HepG2 (cell line): ENCODE results near the gene TMTC2. TPM values are rescaled to one million over a fixed set of nuclear protein-coding genes. Genes with fewer than 3 reads are reported as not detected.

Source experiments
- ATAC-seq: fragments of 200-7000 bp; cut with Tn5 transposase; 3 replicates; pipeline ENCODE4 v1.9.1; 2020; ENCODE audit warnings: mild to moderate bottlenecking, moderate library complexity
- BruUV-seq: library from RNA; stranded (reverse); fragments of 400-500 nt; replicated peaks from 2 replicates; lab custom pipeline; 2021; lab: Mats Ljungman, UMichigan
- CTCF ChIA-PET: fragments of 300-600 bp; formaldehyde crosslinking; extraction: SDS; loops from one replicate; lab custom pipeline; 2021; ENCODE audit warnings: low total read pairs, inconsistent platforms, low intra/inter-chr PET ratio; lab: Yijun Ruan, JAX
- POLR2A ChIA-PET: fragments of 350-600 bp; sonication (Branson Sonifier 250); formaldehyde crosslinking; loops from one replicate; lab custom pipeline; 2020; ENCODE audit warnings: antibody characterized with exemption, inconsistent platforms; lab: Yijun Ruan, JAX
- DNase-seq: peaks from one replicate; pipeline ENCODE4 v3.0.0-alpha.2; 2015; ENCODE audit warnings: low spot score
- FAIRE-seq: peaks from 3 replicates; lab custom pipeline; 2011; peaks lifted over from hg19 to GRCh38; lab: Jason Lieb, UNC
- H2AFZ ChIP-seq: one replicate; pipeline ENCODE4 v1.6.1; 2011; ENCODE audit warnings: low read length, inconsistent platforms
- H3K27ac ChIP-seq: fragments of 300-600 bp; 3 replicates; pipeline ENCODE4 v1.8.0; 2011; ENCODE audit warnings: mixed run types, mild to moderate bottlenecking, mixed read lengths, low read length, inconsistent platforms; ENCODE audit not compliant: insufficient read depth; ENCODE audit errors: extremely low read length
- H3K27me3 ChIP-seq, 2 experiments: fragments of 200-600 bp in 1 of 2; 2 replicates in 1 of 2; 3 replicates in 1 of 2; pipeline versions ENCODE4 v1.6.0 to v1.8.0; 2011; ENCODE audit warnings: low read length in 2 of 2, mild to moderate bottlenecking in 2 of 2, moderate library complexity in 2 of 2, inconsistent platforms in 1 of 2; ENCODE audit not compliant: insufficient read depth in 2 of 2, control insufficient read depth in 1 of 2
- H3K36me3 ChIP-seq, 2 experiments: fragments of 200-600 bp in 1 of 2; replicated peaks in 1 of 2; 2 replicates in 1 of 2; 3 replicates in 1 of 2; pipeline versions ENCODE4 v1.5.1 to v1.8.0; 2011; ENCODE audit warnings: low read length in 2 of 2, inconsistent platforms in 1 of 2; ENCODE audit not compliant: insufficient read depth in 2 of 2, control insufficient read depth in 1 of 2
- H3K4me1 ChIP-seq: 2 replicates; pipeline ENCODE4 v1.5.1; 2012; ENCODE audit warnings: low read length, inconsistent platforms; ENCODE audit not compliant: insufficient read depth
- H3K4me2 ChIP-seq: 2 replicates; pipeline ENCODE4 v1.6.0; 2011; ENCODE audit warnings: low read depth, low read length, inconsistent platforms
- H3K4me3 ChIP-seq, 3 experiments: fragments of 200-600 bp in 1 of 3; sonication (generic), shearing (Covaris generic) in 1 of 3; replicated peaks in 1 of 3; 2 replicates each; pipeline ENCODE4 v1.5.1; 2011 to 2016; ENCODE audit warnings: low read length in 3 of 3, inconsistent platforms in 2 of 3, low read depth in 2 of 3, mild to moderate bottlenecking in 2 of 3, control low read depth in 1 of 3, mixed read lengths in 1 of 3; ENCODE audit not compliant: insufficient read depth in 1 of 3
- H3K79me2 ChIP-seq: one replicate; pipeline ENCODE4 v1.6.1; 2011; ENCODE audit warnings: low read length, inconsistent platforms; ENCODE audit not compliant: insufficient read depth
- H3K9ac ChIP-seq: 2 replicates; pipeline ENCODE4 v1.6.0; 2011; ENCODE audit warnings: mild to moderate bottlenecking, low read depth, low read length, inconsistent platforms; ENCODE audit not compliant: insufficient read depth
- H3K9me3 ChIP-seq: 2 replicates; pipeline ENCODE4 v1.5.1; 2012; ENCODE audit warnings: mild to moderate bottlenecking, low read length
- H4K20me1 ChIP-seq: 2 replicates; pipeline ENCODE4 v1.6.0; 2011; ENCODE audit warnings: inconsistent platforms, mild to moderate bottlenecking, low read length, moderate library complexity; ENCODE audit not compliant: insufficient read depth
- ARID5B ChIP-seq: IDR thresholded peaks from 2 replicates; pipeline ENCODE4 v1.4.0; 2020; ENCODE audit warnings: mild to moderate bottlenecking, missing genetic modification reagents
- MZF1 ChIP-seq: sonication (generic); formaldehyde crosslinking; IDR thresholded peaks from 2 replicates; pipeline ENCODE4 v1.8.1; 2023; ENCODE audit warnings: mild to moderate bottlenecking, missing genetic modification reagents, borderline replicate concordance
- SMARCC2 ChIP-seq: fragments of 450-650 bp; IDR thresholded peaks from 2 replicates; pipeline ENCODE4 v1.6.1; 2017; ENCODE audit warnings: antibody characterized with exemption, mild to moderate bottlenecking
- ZNF44 ChIP-seq: sonication (generic); formaldehyde crosslinking; IDR thresholded peaks from 2 replicates; pipeline ENCODE4 v1.5.1; 2020; ENCODE audit warnings: mild to moderate bottlenecking, missing genetic modification reagents
- ZNF598 ChIP-seq: sonication (generic); formaldehyde crosslinking; IDR thresholded peaks from 2 replicates; pipeline ENCODE4 v1.5.1; 2020; ENCODE audit warnings: mild to moderate bottlenecking, missing genetic modification reagents, borderline replicate concordance
- WGBS: methylation state at CpG from one replicate; pipeline ENCODE4 v1.1.6; 2017; ENCODE audit warnings: low lambda C conversion rate; 5-methylcytosine and 5-hydroxymethylcytosine counted together
- in situ Hi-C: cut with HindIII; loops from 2 replicates; pipeline ENCODE4 v1.10.0; 2017; ENCODE audit warnings: low pct_unique_long_range_greater_than_20kb; ENCODE audit not compliant: extremely low pct_ligation_motif_present
- intact Hi-C: fragments of 100-400 bp; cut with micrococcal nuclease; formaldehyde crosslinking; loops from one replicate; pipeline ENCODE4 v1.10.0; 2022; ENCODE audit not compliant: unreplicated experiment
- polyA plus RNA-seq, 8 experiments: library from polyadenylated mRNA; depleted of rRNA in 3 of 8; stranded (reverse) in 7 of 8; unstranded in 1 of 8; fragments of >200 nt; fragmentation: Illumina TruSeq in 4 of 8; extraction: Trizol in 4 of 8; gene quantifications; 2 replicates each; pipeline versions ENCODE4 v1.2.1 to v1.2.3, GENCODE V29; 2011 to 2016; ENCODE audit warnings: low read depth in 4 of 8, missing spikeins in 1 of 8, mixed read lengths in 1 of 8; ENCODE audit not compliant: insufficient read depth in 1 of 8
- total RNA-seq, 5 experiments: library from RNA; depleted of rRNA; stranded (reverse); fragments of >200 nt; fragmentation: Illumina TruSeq; extraction: Trizol; gene quantifications; 2 replicates each; pipeline ENCODE4 v1.2.3, GENCODE V29; 2016; ENCODE audit warnings: low read depth in 1 of 5

Gene TMTC2
- total and polyA plus RNA-seq, 2 of the 13 experiments (the other 11 are each of a cell fraction or from before 2014, with no cell fraction given) = 0.55 to 0.63 TPM

- Histone ChIP-seq H3K27me3 (no peaks in the 10 kb centered on the region), H3K4me3 (no peak overlapping the region), H2AFZ (no peak overlapping the region), H4K20me1 (no peaks in the 10 kb centered on the region), H3K27ac (no peak overlapping the region), H3K4me2 (no peak overlapping the region), H3K36me3 (no peaks in the 10 kb centered on the region), H3K9me3 (no peaks in the 10 kb centered on the region; the same call in 1 of the 2 replicates), H3K79me2 (no peaks in the 10 kb centered on the region), H3K9ac (no peak overlapping the region), H3K4me1 (no peaks in the 10 kb centered on the region)
- CTCF ChIA-PET = no interaction called here
- in situ Hi-C loops = no loop called here
- BruUV-seq = no TSS peak
- WGBS = 31% methylated on average over 5 of the region's 5 CpGs
- DNase-seq = no peak
- intact Hi-C loops = no loop called here
- no peak for FAIRE-seq
- TF ChIP-seq MZF1 (CRISPR knock-in tag) (no peak), ZNF598 (CRISPR knock-in tag) (no peak), SMARCC2 (no peak), ZNF44 (no peak), ARID5B (CRISPR knock-in tag) (no peak)
- POLR2A ChIA-PET = no interaction called here
- ATAC-seq = no peak
Observed at GRCh38 chr12:83082690-83083276, 396.1 kb downstream of the TMTC2 start.
